Osteoblast (primary cell): ENCODE results near the gene RPS19. TPM values are rescaled to one million over a fixed set of nuclear protein-coding genes. Genes with fewer than 3 reads are reported as not detected.
A peak's percentile ranks its signal among the peaks of the same experiment; 100 is the strongest.

Source experiments
- DNase-seq: peaks from one replicate; pipeline ENCODE4 v3.0.0; 2011; ENCODE audit warnings: low spot score, mixed read lengths; ENCODE audit not compliant: insufficient read length; ENCODE audit errors: missing footprints
- H2AFZ ChIP-seq: 2 replicates; pipeline ENCODE4 v1.6.0; 2011; ENCODE audit warnings: mild to moderate bottlenecking, low read length
- H3K27ac ChIP-seq: 2 replicates; pipeline ENCODE4 v1.5.1; 2011; ENCODE audit warnings: mild to moderate bottlenecking, low read depth, low read length, moderate library complexity
- H3K27me3 ChIP-seq: 2 replicates; pipeline ENCODE4 v1.6.0; 2012; ENCODE audit warnings: mild to moderate bottlenecking, control low read depth, inconsistent platforms, low read length, moderate library complexity; ENCODE audit not compliant: insufficient read depth
- H3K36me3 ChIP-seq: 2 replicates; pipeline ENCODE4 v1.5.1; 2011; ENCODE audit warnings: mild to moderate bottlenecking, low read length, control low read depth, moderate library complexity; ENCODE audit not compliant: insufficient read depth
- H3K4me1 ChIP-seq: 2 replicates; pipeline ENCODE4 v1.5.1; 2011; ENCODE audit warnings: mild to moderate bottlenecking, low read length, control low read depth, moderate library complexity; ENCODE audit not compliant: insufficient read depth
- H3K4me2 ChIP-seq: 2 replicates; pipeline ENCODE4 v1.6.0; 2011; ENCODE audit warnings: mild to moderate bottlenecking, low read length; ENCODE audit not compliant: insufficient read depth
- H3K4me3 ChIP-seq: fragments of 200-600 bp; sonication (generic); 3 replicates; pipeline ENCODE4 v1.5.1; 2012; ENCODE audit warnings: mild to moderate bottlenecking, low read length, inconsistent platforms; ENCODE audit not compliant: insufficient read depth
- H3K79me2 ChIP-seq: 2 replicates; pipeline ENCODE4 v1.6.0; 2012; ENCODE audit warnings: mild to moderate bottlenecking, low read length, control low read depth, inconsistent platforms; ENCODE audit not compliant: insufficient read depth
- H3K9me3 ChIP-seq: 2 replicates; pipeline ENCODE4 v1.5.1; 2011; ENCODE audit warnings: low read depth, low read length, control low read depth
- H4K20me1 ChIP-seq: 2 replicates; pipeline ENCODE4 v1.6.0; 2012; ENCODE audit warnings: mild to moderate bottlenecking, low read length, control low read depth; ENCODE audit not compliant: insufficient read depth
- CTCF ChIP-seq: IDR thresholded peaks from 2 replicates; pipeline ENCODE4 v1.5.1; 2011; ENCODE audit warnings: mild to moderate bottlenecking, low read depth, low read length, moderate library complexity; ENCODE audit errors: extremely low read depth
- total RNA-seq: library from RNA; depleted of rRNA; stranded (reverse); fragments of >200 nt; gene quantifications from 2 replicates; pipeline ENCODE4 v1.2.3, GENCODE V29; 2012

Gene RPS19
- total RNA-seq = 486 and 791 TPM in 2 replicates

- Histone ChIP-seq H3K27me3 (peaks cover 8% of the 10 kb centered on the region), H3K9me3 (no peaks in the 10 kb centered on the region), H3K4me2 (peak within 1 kb of the TSS; percentile 97), H2AFZ (peak within 1 kb of the TSS; percentile 97), H3K79me2 (peaks cover 48% of the 10 kb centered on the region), H3K4me3 (peak within 1 kb of the TSS; percentile 93), H3K27ac (peak within 1 kb of the TSS; percentile 95), H4K20me1 (peaks cover 37% of the 10 kb centered on the region), H3K4me1 (peaks cover 28% of the 10 kb centered on the region), H3K36me3 (peaks cover 41% of the 10 kb centered on the region)
- TF ChIP-seq CTCF = peak; percentile 56
- DNase-seq = peak; percentile 99
Measured at GRCh38 chr19:41859618-41860418, at the start of gene RPS19. TSS of gene RPS19 (plus strand) at chr19:41860255. CDS start at chr19:41860775, 520 bp downstream.

GRCh38 chr19:41810301-41810700, 49.8 kb upstream of the RPS19 start:
- Histone ChIP-seq H3K4me1 (no peaks in the 10 kb centered on the region), H2AFZ (no peak overlapping the region), H3K79me2 (no peaks in the 10 kb centered on the region), H3K27me3 (no peaks in the 10 kb centered on the region), H3K4me2 (no peak overlapping the region), H3K36me3 (no peaks in the 10 kb centered on the region), H3K4me3 (no peak overlapping the region), H4K20me1 (no peaks in the 10 kb centered on the region), H3K9me3 (no peaks in the 10 kb centered on the region), H3K27ac (no peak overlapping the region)
- no peak for TF ChIP-seq CTCF
- DNase-seq = peak; percentile 30

GRCh38 chr19:41811036-41811435, 49.0 kb upstream of the RPS19 start:
- Histone ChIP-seq H3K4me2 (no peak overlapping the region), H3K36me3 (no peaks in the 10 kb centered on the region), H3K9me3 (no peaks in the 10 kb centered on the region), H4K20me1 (no peaks in the 10 kb centered on the region), H3K27ac (no peak overlapping the region), H3K79me2 (no peaks in the 10 kb centered on the region), H3K4me1 (no peaks in the 10 kb centered on the region), H2AFZ (no peak overlapping the region), H3K27me3 (no peaks in the 10 kb centered on the region), H3K4me3 (no peak overlapping the region)
- peak; percentile 38 for DNase-seq
- TF ChIP-seq CTCF = no peak

GRCh38 chr19:41811981-41812380, 48.1 kb upstream of the RPS19 start:
- H3K36me3 ChIP-seq = no peaks in the 10 kb centered on the region
- no peaks in the 10 kb centered on the region for H4K20me1 ChIP-seq
- no peaks in the 10 kb centered on the region for H3K27me3 ChIP-seq
- no peak overlapping the region for H3K4me2 ChIP-seq
- no peaks in the 10 kb centered on the region for H3K4me1 ChIP-seq
- DNase-seq = no peak
- H3K4me3 ChIP-seq = no peak overlapping the region
- no peak overlapping the region for H3K27ac ChIP-seq
- TF ChIP-seq CTCF = no peak
- no peaks in the 10 kb centered on the region for H3K9me3 ChIP-seq
- no peak overlapping the region for H2AFZ ChIP-seq
- no peaks in the 10 kb centered on the region for H3K79me2 ChIP-seq
